Tibial nerve (tissue), 4 donors: Measurements from ENCODE around the gene STIM1.

Experiments used
- CTCF ChIP-seq, 5 experiments: fragments of 200-600 bp in 3 of 5; fragments of 450-650 bp in 2 of 5; sonication (generic) in 3 of 5; IDR thresholded peaks; one replicate each; pipeline ENCODE4 v1.5.1; 2016 to 2019; ENCODE audit warnings: antibody characterized with exemption in 5 of 5, mild to moderate bottlenecking in 3 of 5, moderate library complexity in 2 of 5
- EP300 ChIP-seq, 2 donors: sonication (generic); formaldehyde crosslinking; IDR thresholded peaks; one replicate each; pipeline ENCODE4 v1.6.1; 2017; ENCODE audit warnings: antibody characterized with exemption in 2 of 2, mild to moderate bottlenecking in 1 of 2

- peak; percentile 46 to 85 for TF ChIP-seq EP300 (IDR thresholded peaks at IDR 0.05)
- TF ChIP-seq CTCF (IDR thresholded peaks at IDR 0.05): peak; percentile 98 to 99 (median 99)
Measured at GRCh38 chr11:3854977-3855807, at the start of gene STIM1.
